Liver (tissue), 9 donors: ENCODE results near the gene TRIO. TPM values are rescaled to one million over a fixed set of nuclear protein-coding genes. Genes with fewer than 3 reads are reported as not detected.

Source experiments
- DNase-seq: peaks from one replicate; pipeline ENCODE4 v3.0.0-alpha.2; 2017; ENCODE audit warnings: low spot score
- H3K27ac ChIP-seq, 2 donors: one replicate each; pipeline ENCODE4 v1.7.0; 2013; ENCODE audit warnings: inconsistent platforms in 2 of 2, low read length in 2 of 2, control low read depth in 1 of 2, low read depth in 1 of 2, mild to moderate bottlenecking in 1 of 2
- H3K27me3 ChIP-seq, 4 donors: one replicate each; pipeline versions ENCODE4 v1.6.1 to v1.7.0; 2013; ENCODE audit warnings: low read length in 3 of 4, inconsistent platforms in 1 of 4, mild to moderate bottlenecking in 1 of 4, moderate library complexity in 1 of 4; ENCODE audit not compliant: control insufficient read depth in 4 of 4, insufficient read depth in 4 of 4
- H3K36me3 ChIP-seq, 4 donors: one replicate each; pipeline versions ENCODE4 v1.6.1 to v1.7.0; 2013; ENCODE audit warnings: low read length in 3 of 4, mild to moderate bottlenecking in 3 of 4, low read depth in 1 of 4, moderate library complexity in 1 of 4; ENCODE audit not compliant: control insufficient read depth in 4 of 4, insufficient read depth in 3 of 4
- H3K4me1 ChIP-seq, 4 donors: one replicate each; pipeline versions ENCODE4 v1.6.1 to v1.7.0; 2013; ENCODE audit warnings: low read length in 3 of 4, mild to moderate bottlenecking in 3 of 4, moderate library complexity in 1 of 4; ENCODE audit not compliant: control insufficient read depth in 4 of 4, insufficient read depth in 4 of 4
- H3K4me3 ChIP-seq, 3 donors: one replicate each; pipeline versions ENCODE4 v1.6.1 to v1.7.0; 2013; ENCODE audit warnings: low read length in 3 of 3, control low read depth in 1 of 3, low read depth in 1 of 3, mild to moderate bottlenecking in 1 of 3
- H3K9ac ChIP-seq, 2 donors: one replicate each; pipeline ENCODE4 v1.7.0; 2013; ENCODE audit warnings: low read length in 2 of 2, mild to moderate bottlenecking in 2 of 2, moderate library complexity in 2 of 2, control low read depth in 1 of 2, low read depth in 1 of 2
- H3K9me3 ChIP-seq, 4 donors: one replicate each; pipeline versions ENCODE4 v1.6.1 to v1.7.0; 2013; ENCODE audit warnings: low read length in 3 of 4; ENCODE audit not compliant: control insufficient read depth in 4 of 4
- EGR1 ChIP-seq, 2 donors: IDR thresholded peaks; 2 replicates each; pipeline ENCODE4 v1.6.1; 2016 to 2018; ENCODE audit warnings: antibody characterized with exemption in 2 of 2, low read depth in 2 of 2
- FOXA1 ChIP-seq: IDR thresholded peaks from 2 replicates; pipeline ENCODE4 v1.6.1; 2016; ENCODE audit warnings: antibody characterized with exemption
- FOXA2 ChIP-seq: IDR thresholded peaks from 2 replicates; pipeline ENCODE4 v1.6.1; 2016; ENCODE audit warnings: antibody characterized with exemption
- GABPA ChIP-seq, 2 donors: IDR thresholded peaks in 1 of 2; conservative IDR thresholded peaks in 1 of 2; 2 replicates each; pipeline ENCODE4 v1.6.1; 2016; ENCODE audit warnings: antibody characterized with exemption in 2 of 2, mild to moderate bottlenecking in 1 of 2, moderate library complexity in 1 of 2
- HNF4A ChIP-seq, 2 donors: conservative IDR thresholded peaks; 2 replicates each; pipeline ENCODE4 v1.6.1; 2016; ENCODE audit warnings: antibody characterized with exemption in 2 of 2, mild to moderate bottlenecking in 2 of 2
- HNF4G ChIP-seq: IDR thresholded peaks from 2 replicates; pipeline ENCODE4 v1.6.1; 2016; ENCODE audit warnings: antibody characterized with exemption
- JUND ChIP-seq, 2 donors: IDR thresholded peaks; 2 replicates each; pipeline ENCODE4 v1.6.1; 2016; ENCODE audit warnings: antibody characterized with exemption in 2 of 2
- NR2F2 ChIP-seq: IDR thresholded peaks from 2 replicates; pipeline ENCODE4 v1.6.1; 2016; ENCODE audit warnings: antibody characterized with exemption
- RAD21 ChIP-seq, 2 donors: IDR thresholded peaks; 2 replicates each; pipeline ENCODE4 v1.6.1; 2016; ENCODE audit warnings: antibody characterized with exemption in 2 of 2, mild to moderate bottlenecking in 2 of 2
- RXRA ChIP-seq, 2 donors: IDR thresholded peaks; 2 replicates each; pipeline ENCODE4 v1.6.1; 2017 to 2018; ENCODE audit warnings: antibody characterized with exemption in 2 of 2, mild to moderate bottlenecking in 1 of 2
- SP1 ChIP-seq: IDR thresholded peaks from 2 replicates; pipeline ENCODE4 v1.6.1; 2018; ENCODE audit warnings: antibody characterized with exemption, mild to moderate bottlenecking
- TAF1 ChIP-seq: conservative IDR thresholded peaks from 2 replicates; pipeline ENCODE4 v1.6.1; 2016; ENCODE audit warnings: antibody characterized with exemption, mild to moderate bottlenecking
- YY1 ChIP-seq: IDR thresholded peaks from 2 replicates; pipeline ENCODE4 v1.6.1; 2016; ENCODE audit warnings: antibody characterized with exemption, mild to moderate bottlenecking
- WGBS: extraction: QIAGEN DNeasy Blood & Tissue Kit; methylation state at CpG from one replicate; pipeline ENCODE4 v1.1.7; 2013; 5-methylcytosine and 5-hydroxymethylcytosine counted together
- polyA plus RNA-seq, 2 donors: library from polyadenylated mRNA; stranded (reverse) in 1 of 2; unstranded in 1 of 2; fragments of 200-250 nt in 1 of 2; fragments of >200 nt in 1 of 2; fragmentation: Nextera tagmentation in 1 of 2; extraction: Ambion mirVana in 1 of 2; gene quantifications; one replicate each; pipeline versions ENCODE4 v1.2.1 to v1.2.3, GENCODE V29; 2013 to 2015
- total RNA-seq, 2 donors: library from RNA; depleted of rRNA; stranded (reverse); fragments of >200 nt; gene quantifications; one replicate each; pipeline ENCODE4 v1.2.3, GENCODE V29; 2014
- TF ChIP-seq, protein P1 (sequence below): IDR thresholded peaks from 2 replicates; pipeline ENCODE4 v1.6.1; 2016; ENCODE audit warnings: antibody characterized with exemption, mild to moderate bottlenecking
- TF ChIP-seq, protein P2 (sequence below): IDR thresholded peaks from 2 replicates; pipeline ENCODE4 v1.6.1; 2016; ENCODE audit warnings: antibody characterized with exemption
- TF ChIP-seq, protein P3 (sequence below): IDR thresholded peaks from 2 replicates; pipeline ENCODE4 v1.6.1; 2016; ENCODE audit warnings: antibody characterized with exemption
- TF ChIP-seq, protein P4 (sequence below): fragments of 150-350 bp; IDR thresholded peaks from 2 replicates; pipeline ENCODE4 v1.5.1; 2017; ENCODE audit warnings: improper control_type of control experiment, low read depth, low read length; ENCODE audit not compliant: missing input control
- TF ChIP-seq, protein P5 (sequence below): IDR thresholded peaks from 2 replicates; pipeline ENCODE4 v1.6.1; 2016; ENCODE audit warnings: antibody characterized with exemption
- donor health status: healthy.
- donor health status: healthy.
- donor health status: healthy.
- donor health status: healthy.
- donor health status: healthy.

The TRIO gene
- total and polyA plus RNA-seq, 4 donors: 8.5 to 86.2 (median 16.0) TPM

DNA sequence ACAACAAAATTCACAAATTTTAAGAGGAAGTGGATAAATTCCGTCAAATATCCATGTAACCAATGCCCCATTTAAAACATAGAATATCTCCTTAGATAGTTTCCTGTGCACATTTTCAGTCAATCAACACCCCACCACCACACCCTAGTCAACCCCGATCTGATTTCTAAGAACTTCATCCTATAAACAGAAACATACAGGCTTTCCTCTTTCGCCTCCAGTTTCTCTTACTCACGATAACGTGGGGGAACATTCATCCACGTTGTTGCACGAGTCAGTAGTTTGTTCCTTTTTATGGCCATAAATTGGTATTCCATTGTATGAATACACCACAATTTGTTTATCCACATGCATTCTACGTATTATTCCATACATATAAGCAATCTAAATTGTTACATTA, 35.6 kb upstream of the TRIO start:
- Histone ChIP-seq H3K27me3 (no peaks in the 10 kb centered on the region), H3K27ac (no peak overlapping the region), H3K9ac (no peak overlapping the region), H3K4me1 (peaks cover 0 to 5% (median 1%) of the 10 kb centered on the region in 4 donors), H3K4me3 (no peak overlapping the region), H3K36me3 (no peaks in the 10 kb centered on the region), H3K9me3 (no peaks in the 10 kb centered on the region)
- no peak for DNase-seq
- TF ChIP-seq JUND (IDR thresholded peaks at IDR 0.05) (no peak), FOXA1 (no peak), FOXA2 (no peak), RXRA (IDR thresholded peaks at IDR 0.05) (no peak)
- TF ChIP-seq, protein P1, sequence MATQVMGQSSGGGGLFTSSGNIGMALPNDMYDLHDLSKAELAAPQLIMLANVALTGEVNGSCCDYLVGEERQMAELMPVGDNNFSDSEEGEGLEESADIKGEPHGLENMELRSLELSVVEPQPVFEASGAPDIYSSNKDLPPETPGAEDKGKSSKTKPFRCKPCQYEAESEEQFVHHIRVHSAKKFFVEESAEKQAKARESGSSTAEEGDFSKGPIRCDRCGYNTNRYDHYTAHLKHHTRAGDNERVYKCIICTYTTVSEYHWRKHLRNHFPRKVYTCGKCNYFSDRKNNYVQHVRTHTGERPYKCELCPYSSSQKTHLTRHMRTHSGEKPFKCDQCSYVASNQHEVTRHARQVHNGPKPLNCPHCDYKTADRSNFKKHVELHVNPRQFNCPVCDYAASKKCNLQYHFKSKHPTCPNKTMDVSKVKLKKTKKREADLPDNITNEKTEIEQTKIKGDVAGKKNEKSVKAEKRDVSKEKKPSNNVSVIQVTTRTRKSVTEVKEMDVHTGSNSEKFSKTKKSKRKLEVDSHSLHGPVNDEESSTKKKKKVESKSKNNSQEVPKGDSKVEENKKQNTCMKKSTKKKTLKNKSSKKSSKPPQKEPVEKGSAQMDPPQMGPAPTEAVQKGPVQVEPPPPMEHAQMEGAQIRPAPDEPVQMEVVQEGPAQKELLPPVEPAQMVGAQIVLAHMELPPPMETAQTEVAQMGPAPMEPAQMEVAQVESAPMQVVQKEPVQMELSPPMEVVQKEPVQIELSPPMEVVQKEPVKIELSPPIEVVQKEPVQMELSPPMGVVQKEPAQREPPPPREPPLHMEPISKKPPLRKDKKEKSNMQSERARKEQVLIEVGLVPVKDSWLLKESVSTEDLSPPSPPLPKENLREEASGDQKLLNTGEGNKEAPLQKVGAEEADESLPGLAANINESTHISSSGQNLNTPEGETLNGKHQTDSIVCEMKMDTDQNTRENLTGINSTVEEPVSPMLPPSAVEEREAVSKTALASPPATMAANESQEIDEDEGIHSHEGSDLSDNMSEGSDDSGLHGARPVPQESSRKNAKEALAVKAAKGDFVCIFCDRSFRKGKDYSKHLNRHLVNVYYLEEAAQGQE: no peak
- WGBS: 83% methylated on average over 8 of the region's 8 CpGs

DNA sequence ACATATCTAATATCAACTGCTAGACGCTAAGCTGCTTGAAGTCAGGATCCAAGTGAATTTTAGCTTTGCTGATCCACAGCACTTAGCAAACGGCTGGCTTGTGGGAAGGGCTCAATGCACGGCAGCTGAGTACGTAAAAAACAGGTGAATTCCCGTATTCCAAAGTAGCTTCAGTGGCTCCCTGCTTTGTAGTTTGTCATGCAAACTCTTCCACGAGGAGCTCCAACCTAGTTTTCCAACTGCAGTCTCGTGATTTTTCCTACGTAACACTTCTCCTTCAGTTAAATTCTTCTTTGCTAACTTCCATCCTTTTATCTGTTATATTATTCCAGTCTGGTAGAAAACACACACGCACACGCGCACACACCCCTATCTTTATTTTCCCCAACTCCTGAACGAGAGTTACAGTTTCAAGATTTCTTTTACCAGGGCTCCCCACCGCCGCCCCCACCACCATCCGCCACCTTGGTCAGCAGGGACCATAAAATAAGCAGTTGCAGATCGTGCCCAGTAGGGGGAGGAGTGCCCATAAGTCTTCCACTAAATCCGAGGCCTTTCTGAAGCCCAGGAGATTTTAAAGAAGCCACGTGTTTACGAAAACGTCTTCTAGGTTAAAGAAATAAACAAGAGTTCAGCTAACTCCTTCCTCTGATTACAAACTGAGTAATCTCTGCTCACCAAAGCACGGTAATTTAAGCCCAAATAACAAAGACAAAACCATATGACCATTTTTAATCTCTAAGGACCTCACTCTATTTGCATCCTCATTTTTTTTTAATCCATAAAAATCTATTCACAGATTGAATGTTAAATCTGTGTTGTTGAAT, 34.8 kb upstream of the TRIO start:
- Histone ChIP-seq H3K27ac (no peak overlapping the region), H3K27me3 (no peaks in the 10 kb centered on the region), H3K36me3 (no peaks in the 10 kb centered on the region), H3K9ac (peak overlapping the region in 1 of 2 donors; percentile 68), H3K4me3 (peak overlapping the region in 2 of 3 donors; percentile 43), H3K4me1 (peaks cover 0 to 10% (median 2%) of the 10 kb centered on the region in 4 donors), H3K9me3 (no peaks in the 10 kb centered on the region)
- DNase-seq: peak; percentile 52
- 13% methylated on average over 21 of the region's 21 CpGs for WGBS
- TF ChIP-seq TAF1 (no peak), RAD21 (IDR thresholded peaks at IDR 0.05) (peak; percentile 92 to 93), NR2F2 (no peak), SP1 (no peak), RXRA (IDR thresholded peaks at IDR 0.05) (no peak), FOXA1 (no peak), EGR1 (IDR thresholded peaks at IDR 0.05; ENCODE audit: low read depth in 2 of 2) (no peak), HNF4A (conservative IDR thresholded peaks at IDR 0.05) (peak in 1 of 2 donors; percentile 14), JUND (IDR thresholded peaks at IDR 0.05) (no peak), YY1 (peak; percentile 0), GABPA (IDR thresholded peaks at IDR 0.05 in 1 of 2, conservative IDR thresholded peaks at IDR 0.05 in 1 of 2) (no peak), HNF4G (no peak), FOXA2 (peak; percentile 4)
- TF ChIP-seq, protein P2, sequence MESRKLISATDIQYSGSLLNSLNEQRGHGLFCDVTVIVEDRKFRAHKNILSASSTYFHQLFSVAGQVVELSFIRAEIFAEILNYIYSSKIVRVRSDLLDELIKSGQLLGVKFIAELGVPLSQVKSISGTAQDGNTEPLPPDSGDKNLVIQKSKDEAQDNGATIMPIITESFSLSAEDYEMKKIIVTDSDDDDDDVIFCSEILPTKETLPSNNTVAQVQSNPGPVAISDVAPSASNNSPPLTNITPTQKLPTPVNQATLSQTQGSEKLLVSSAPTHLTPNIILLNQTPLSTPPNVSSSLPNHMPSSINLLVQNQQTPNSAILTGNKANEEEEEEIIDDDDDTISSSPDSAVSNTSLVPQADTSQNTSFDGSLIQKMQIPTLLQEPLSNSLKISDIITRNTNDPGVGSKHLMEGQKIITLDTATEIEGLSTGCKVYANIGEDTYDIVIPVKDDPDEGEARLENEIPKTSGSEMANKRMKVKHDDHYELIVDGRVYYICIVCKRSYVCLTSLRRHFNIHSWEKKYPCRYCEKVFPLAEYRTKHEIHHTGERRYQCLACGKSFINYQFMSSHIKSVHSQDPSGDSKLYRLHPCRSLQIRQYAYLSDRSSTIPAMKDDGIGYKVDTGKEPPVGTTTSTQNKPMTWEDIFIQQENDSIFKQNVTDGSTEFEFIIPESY: no peak
- TF ChIP-seq, protein P3, sequence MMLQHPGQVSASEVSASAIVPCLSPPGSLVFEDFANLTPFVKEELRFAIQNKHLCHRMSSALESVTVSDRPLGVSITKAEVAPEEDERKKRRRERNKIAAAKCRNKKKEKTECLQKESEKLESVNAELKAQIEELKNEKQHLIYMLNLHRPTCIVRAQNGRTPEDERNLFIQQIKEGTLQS: no peak
- TF ChIP-seq, protein P4, sequence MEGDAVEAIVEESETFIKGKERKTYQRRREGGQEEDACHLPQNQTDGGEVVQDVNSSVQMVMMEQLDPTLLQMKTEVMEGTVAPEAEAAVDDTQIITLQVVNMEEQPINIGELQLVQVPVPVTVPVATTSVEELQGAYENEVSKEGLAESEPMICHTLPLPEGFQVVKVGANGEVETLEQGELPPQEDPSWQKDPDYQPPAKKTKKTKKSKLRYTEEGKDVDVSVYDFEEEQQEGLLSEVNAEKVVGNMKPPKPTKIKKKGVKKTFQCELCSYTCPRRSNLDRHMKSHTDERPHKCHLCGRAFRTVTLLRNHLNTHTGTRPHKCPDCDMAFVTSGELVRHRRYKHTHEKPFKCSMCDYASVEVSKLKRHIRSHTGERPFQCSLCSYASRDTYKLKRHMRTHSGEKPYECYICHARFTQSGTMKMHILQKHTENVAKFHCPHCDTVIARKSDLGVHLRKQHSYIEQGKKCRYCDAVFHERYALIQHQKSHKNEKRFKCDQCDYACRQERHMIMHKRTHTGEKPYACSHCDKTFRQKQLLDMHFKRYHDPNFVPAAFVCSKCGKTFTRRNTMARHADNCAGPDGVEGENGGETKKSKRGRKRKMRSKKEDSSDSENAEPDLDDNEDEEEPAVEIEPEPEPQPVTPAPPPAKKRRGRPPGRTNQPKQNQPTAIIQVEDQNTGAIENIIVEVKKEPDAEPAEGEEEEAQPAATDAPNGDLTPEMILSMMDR: peak; percentile 78
- TF ChIP-seq, protein P5, sequence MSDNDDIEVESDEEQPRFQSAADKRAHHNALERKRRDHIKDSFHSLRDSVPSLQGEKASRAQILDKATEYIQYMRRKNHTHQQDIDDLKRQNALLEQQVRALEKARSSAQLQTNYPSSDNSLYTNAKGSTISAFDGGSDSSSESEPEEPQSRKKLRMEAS: peak; percentile 27
- TF ChIP-seq, protein P1: no peak
